GM23248 (cell line): Measurements from ENCODE around the gene ANO4.

ENCODE experiments used
- EZH2 ChIP-seq: fragments of 200-600 bp; sonication (generic); IDR thresholded peaks from 2 replicates; pipeline ENCODE4 v1.6.1; 2018; ENCODE audit warnings: antibody characterized with exemption, mild to moderate bottlenecking; ENCODE audit not compliant: insufficient read depth, poor library complexity, severe bottlenecking
- EZH2phosphoT487 ChIP-seq: fragments of 200-600 bp; sonication (generic); IDR thresholded peaks from 2 replicates; pipeline ENCODE4 v1.6.1; 2018; ENCODE audit warnings: antibody characterized with exemption, moderate library complexity, mild to moderate bottlenecking, low read depth; ENCODE audit not compliant: insufficient read depth

- no peak for TF ChIP-seq EZH2phosphoT487
- TF ChIP-seq EZH2 = no peak
These were observed 216.3 kb downstream of the ANO4 start for GRCh38 chr12:101010896-101011295.
